ENCODE data around the gene COBL.

The COBL gene

DNA sequence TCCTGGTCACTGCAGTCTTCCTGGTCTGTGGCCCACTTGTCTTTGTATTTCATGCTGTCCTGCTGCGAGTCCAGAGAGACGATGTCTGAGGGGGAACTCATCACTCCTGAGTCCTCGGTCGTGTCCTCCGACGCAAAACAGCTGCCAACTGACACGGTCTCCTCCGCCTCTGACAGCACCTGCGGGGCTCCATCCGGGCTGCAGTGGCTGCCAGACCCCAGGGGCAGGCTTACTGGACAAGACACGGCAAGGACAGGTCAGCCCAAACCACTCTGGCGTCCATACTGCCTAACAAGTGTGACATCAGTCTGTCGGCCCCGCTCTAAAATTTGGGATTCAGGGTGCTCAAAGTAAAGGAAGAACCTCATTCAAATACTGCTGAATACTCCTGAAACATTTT, 273.1 kb downstream of the COBL start:
- no peak for DNase-seq
- in situ Hi-C loops (cut with HindIII; ENCODE audit: low pct_ligation_motif_present, low pct_unique_long_range_greater_than_20kb, low sequenced_read_pairs), result no loop called here

GRCh38 chr7:51040787-51041186, 275.8 kb downstream of the COBL start:
- DNase-seq, result no peak
- in situ Hi-C loops (cut with HindIII; ENCODE audit: low pct_ligation_motif_present, low pct_unique_long_range_greater_than_20kb, low sequenced_read_pairs), result no loop called here

GRCh38 chr7:51038573-51038972, 278.0 kb downstream of the COBL start:
- in situ Hi-C loops (cut with HindIII; ENCODE audit: low pct_ligation_motif_present, low pct_unique_long_range_greater_than_20kb, low sequenced_read_pairs), result no loop called here
- DNase-seq, result no peak

DNA sequence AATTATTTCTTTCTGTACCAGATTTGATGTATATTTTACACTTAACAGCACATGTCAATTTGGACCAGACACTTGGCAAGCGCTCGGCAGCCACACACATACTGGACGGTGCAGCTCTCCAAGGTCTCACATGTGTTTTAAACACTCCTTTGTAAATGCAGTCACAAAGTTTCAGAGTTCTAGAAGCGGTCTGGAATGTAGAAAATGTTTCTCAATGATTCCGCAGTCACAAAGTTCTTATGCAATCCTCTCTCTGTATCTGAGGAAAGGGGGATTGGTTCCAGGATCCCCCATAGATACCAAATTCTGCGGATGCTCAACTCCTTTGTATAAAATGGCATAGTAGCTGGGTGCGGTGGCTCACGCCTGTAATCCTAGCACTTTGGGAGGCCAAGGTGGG, 280.9 kb downstream of the COBL start:
- DNase-seq, result no peak

GRCh38 chr7:51034521-51035264, 281.9 kb downstream of the COBL start:
- in situ Hi-C loops (cut with HindIII; ENCODE audit: low pct_ligation_motif_present, low pct_unique_long_range_greater_than_20kb, low sequenced_read_pairs), result no loop called here
- peak; percentile 71 for DNase-seq

More for the DNA sequence above, 280.9 kb downstream of the COBL start:
- in situ Hi-C loops (cut with HindIII; ENCODE audit: low pct_ligation_motif_present, low pct_unique_long_range_greater_than_20kb, low sequenced_read_pairs), result no loop called here

DNA sequence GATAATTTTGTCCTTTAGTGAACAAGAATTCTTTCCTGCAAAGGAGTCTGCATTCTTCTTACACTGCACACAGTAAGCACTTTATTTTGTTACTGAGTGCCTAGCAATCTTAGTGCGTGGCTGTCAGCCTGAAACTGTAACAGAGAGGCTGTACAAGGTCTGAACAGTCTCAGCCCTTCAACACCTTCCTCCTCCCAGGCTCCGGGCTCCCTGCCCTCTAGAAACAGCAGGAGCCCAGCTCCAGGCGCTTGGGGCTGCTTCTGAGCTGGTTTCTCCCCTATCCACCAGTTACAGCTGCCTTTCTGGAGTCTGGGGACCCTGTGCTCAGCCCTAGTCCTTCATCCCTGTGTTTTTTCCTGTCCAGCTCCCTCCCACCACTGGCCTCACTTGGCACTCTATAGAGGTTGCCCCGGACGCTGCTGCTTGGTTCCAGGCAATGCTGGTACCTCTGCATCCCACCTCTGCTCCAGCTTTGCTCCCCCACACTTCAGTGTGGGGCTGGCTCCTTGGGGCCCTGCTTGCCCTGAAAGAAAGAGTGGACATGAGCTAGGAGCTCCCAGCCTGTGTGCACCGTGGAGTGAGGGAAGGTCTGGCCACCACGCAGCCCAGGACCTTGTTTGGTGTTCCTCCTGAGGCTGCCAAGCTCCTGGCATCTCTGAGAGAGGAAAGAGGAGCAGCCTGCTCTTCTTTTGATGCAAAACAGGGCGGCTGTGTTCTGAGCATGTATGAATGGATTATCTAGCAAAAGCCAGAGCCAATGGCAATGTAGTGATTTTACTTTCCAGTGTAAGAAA, 282.7 kb downstream of the COBL start:
- in situ Hi-C loops (cut with HindIII; ENCODE audit: low pct_ligation_motif_present, low pct_unique_long_range_greater_than_20kb, low sequenced_read_pairs), result no loop called here
- no peak for DNase-seq

DNA sequence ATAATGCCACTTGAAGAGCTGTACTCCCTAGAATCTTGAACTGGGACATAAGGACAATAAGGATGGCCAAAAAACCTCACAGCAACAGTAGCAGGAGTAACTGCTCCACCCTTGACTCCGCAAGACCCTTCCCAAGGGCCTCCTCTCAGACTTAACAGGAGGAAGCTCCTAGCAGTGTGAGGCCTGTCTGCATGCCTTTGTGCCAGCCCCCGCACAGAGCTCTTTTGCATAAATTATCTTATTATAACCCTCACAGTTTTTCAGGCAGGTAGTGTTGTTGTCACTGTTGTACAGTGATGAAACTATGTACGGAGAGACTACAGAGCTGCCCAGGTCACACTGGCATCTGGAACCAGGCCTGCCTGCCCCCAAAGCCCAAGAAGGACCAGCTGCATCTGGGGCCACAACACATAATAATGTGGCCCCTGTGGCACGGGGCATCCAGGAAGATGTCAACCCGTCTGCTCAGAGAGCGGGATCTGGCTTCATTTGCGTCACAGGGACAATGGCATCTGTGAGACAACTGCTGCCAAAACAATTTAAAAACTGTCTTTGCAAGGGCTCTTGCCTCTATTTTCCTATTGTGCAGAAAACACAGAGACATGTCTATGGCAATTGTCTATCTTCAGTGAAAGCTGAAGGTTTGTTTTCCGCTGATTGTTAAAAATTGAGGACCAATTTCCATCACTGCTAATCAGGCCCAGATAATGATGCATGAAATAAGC, 284.7 kb downstream of the COBL start:
- in situ Hi-C loops (cut with HindIII; ENCODE audit: low pct_ligation_motif_present, low pct_unique_long_range_greater_than_20kb, low sequenced_read_pairs), result no loop called here
- no peak for DNase-seq

GRCh38 chr7:51031216-51031615, 285.4 kb downstream of the COBL start:
- in situ Hi-C loops (cut with HindIII; ENCODE audit: low pct_ligation_motif_present, low pct_unique_long_range_greater_than_20kb, low sequenced_read_pairs), result no loop called here
- DNase-seq, result no peak

DNA sequence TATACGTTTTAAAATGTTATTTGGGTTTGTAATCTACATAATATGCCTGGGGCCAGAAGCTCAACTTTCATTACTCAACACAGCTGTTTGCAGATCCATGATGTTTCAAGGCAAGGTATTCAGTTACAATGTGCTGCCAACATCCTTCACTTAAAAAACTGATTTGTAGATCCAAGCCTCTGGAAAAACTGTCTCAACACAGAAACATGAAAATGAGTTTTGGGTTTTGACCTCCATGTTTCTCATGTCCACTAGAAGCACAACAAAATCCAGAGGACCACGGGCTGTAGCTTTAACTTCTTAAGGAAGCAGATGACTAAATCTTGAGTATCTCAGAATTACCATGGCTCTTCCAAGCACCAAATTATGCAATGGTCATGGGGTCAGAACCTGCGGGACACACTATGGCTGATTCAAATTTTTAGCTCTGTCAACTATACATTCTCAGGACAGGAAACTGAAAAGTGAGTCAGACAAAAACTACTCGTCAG, 286.9 kb downstream of the COBL start:
- DNase-seq, result no peak
- in situ Hi-C loops (cut with HindIII; ENCODE audit: low pct_ligation_motif_present, low pct_unique_long_range_greater_than_20kb, low sequenced_read_pairs), result no loop called here

DNA sequence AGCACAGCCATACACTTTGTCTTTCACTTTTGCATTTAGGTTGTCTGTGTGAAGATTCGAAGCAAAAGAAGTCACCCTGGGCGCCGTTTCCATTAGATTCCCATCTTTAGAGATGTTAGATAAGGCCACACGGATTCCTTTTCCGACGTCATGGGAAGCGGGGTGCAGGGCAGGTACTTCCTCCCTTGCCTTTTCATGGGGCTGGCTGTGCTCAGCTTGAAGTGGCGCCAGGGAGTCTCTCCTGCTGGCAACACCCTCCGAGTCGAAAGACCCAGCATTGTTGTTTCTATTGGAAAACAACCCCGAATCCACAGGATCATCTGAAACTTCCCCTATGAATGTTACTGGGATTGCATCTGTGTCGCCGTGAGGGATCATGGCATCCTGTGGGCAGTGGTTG, 287.5 kb downstream of the COBL start:
- in situ Hi-C loops (cut with HindIII; ENCODE audit: low pct_ligation_motif_present, low pct_unique_long_range_greater_than_20kb, low sequenced_read_pairs), result no loop called here

GRCh38 chr7:51027935-51028830, 288.4 kb downstream of the COBL start:
- DNase-seq, result no peak
- in situ Hi-C loops (cut with HindIII; ENCODE audit: low pct_ligation_motif_present, low pct_unique_long_range_greater_than_20kb, low sequenced_read_pairs), result no loop called here

More for the DNA sequence above, 287.5 kb downstream of the COBL start:
- no peak for DNase-seq

DNA sequence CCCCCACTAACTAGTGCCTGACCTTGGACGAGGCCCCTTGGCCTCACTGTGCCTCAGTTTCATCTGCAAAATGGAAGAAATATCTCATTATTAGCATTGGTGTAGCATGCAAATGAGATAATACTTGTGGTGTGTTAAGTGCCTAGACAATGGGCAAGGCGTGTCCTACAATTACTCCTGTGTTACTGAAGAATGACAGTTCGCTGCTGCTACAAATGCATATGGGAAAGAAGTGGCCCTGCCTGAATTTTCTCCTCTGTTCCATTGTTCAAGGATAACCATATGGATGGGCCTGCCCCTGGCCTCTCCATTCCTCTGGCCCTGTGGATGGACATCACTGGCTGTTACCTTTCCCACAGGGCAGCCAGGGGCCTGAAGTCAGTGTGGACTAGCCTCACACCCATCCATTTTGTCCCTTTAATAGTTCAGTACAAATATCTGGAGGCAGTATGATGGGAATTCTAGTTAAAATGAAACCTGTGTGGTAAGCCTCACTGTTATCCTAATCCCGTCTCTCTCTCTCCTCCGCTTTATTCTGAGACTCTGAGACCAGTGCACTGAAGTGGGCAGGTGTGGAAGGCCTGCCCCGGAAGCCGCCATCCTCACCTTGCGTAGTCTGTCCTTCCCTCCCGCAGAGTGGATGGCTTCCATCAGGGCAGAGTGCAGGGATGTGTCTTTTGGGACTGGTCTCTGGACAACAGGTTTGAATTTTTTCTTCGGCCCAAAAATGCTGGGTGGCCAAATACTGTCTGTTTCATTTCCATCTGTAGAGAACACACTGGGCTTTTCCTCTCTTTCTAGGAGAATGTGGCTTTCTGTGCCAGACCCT, 289.3 kb downstream of the COBL start:
- no peak for DNase-seq
- in situ Hi-C loops (cut with HindIII; ENCODE audit: low pct_ligation_motif_present, low pct_unique_long_range_greater_than_20kb, low sequenced_read_pairs), result no loop called here

- in situ Hi-C loops (cut with HindIII; ENCODE audit: low pct_ligation_motif_present, low pct_unique_long_range_greater_than_20kb, low sequenced_read_pairs), result no loop called here
- DNase-seq, result no peak
Measured at GRCh38 chr7:51026341-51026740, 290.3 kb downstream of the COBL start.

GRCh38 chr7:51025668-51026067, 290.9 kb downstream of the COBL start:
- DNase-seq, result no peak
- in situ Hi-C loops (cut with HindIII; ENCODE audit: low pct_ligation_motif_present, low pct_unique_long_range_greater_than_20kb, low sequenced_read_pairs), result no loop called here

GRCh38 chr7:51024867-51025266, 291.7 kb downstream of the COBL start:
- in situ Hi-C loops (cut with HindIII; ENCODE audit: low pct_ligation_motif_present, low pct_unique_long_range_greater_than_20kb, low sequenced_read_pairs), result no loop called here
- DNase-seq, result no peak

GRCh38 chr7:51023547-51023946, 293.1 kb downstream of the COBL start:
- in situ Hi-C loops (cut with HindIII; ENCODE audit: low pct_ligation_motif_present, low pct_unique_long_range_greater_than_20kb, low sequenced_read_pairs), result no loop called here
- no peak for DNase-seq

DNA sequence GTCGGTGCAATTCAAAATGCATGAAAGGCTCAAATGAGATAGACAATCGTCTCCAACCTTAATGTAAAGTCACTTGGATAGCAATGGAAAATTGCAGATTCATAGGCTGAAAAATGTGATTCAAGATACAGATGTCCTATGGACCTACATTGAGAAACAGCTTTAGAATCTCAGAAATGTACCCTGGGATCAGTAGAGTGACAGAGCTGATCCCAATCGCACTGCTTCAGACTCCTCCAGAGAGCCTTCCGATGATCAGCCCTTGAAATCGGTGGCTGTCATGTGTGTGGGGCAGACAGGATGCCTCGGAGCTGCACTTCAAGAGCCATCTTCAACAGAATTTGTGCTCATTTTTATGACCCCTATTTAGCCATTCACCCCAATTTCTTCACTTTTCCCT, 293.8 kb downstream of the COBL start:
- in situ Hi-C loops (cut with HindIII; ENCODE audit: low pct_ligation_motif_present, low pct_unique_long_range_greater_than_20kb, low sequenced_read_pairs), result no loop called here
- DNase-seq, result no peak

All from ACHN (cell line).